Measurements from ENCODE around the gene KAT8.
"Not testable (repeated sequence)": the region's sequence is repeated elsewhere in the genome, so short reads cannot be mapped to it uniquely, and the experiment has no call there.

The KAT8 gene

DNA sequence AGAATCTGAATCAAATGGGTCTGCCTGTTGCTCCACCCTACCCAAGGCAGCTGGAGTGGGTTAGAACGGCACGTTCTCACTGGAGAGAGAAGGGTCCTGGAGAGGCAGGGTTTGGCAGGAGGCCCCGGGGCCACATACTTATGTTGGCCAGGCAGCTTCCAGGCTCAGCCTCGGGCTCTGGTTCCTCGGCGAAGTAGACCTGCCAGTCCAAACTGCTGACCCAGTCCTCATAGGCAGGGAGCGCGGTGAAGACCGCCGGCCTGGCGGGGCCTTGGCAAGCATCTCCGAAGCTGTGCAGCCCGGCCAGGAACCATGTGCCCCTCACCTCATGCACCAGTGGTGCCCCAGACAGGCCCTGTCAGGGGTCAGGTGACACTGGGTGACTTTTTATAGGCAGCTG lies 33.5 kb upstream of the KAT8 start:
- DNase-seq: no peak

- DNase-seq: no peak
Observed at GRCh38 chr16:31084584-31085302, 32.7 kb upstream of the KAT8 start.

DNA sequence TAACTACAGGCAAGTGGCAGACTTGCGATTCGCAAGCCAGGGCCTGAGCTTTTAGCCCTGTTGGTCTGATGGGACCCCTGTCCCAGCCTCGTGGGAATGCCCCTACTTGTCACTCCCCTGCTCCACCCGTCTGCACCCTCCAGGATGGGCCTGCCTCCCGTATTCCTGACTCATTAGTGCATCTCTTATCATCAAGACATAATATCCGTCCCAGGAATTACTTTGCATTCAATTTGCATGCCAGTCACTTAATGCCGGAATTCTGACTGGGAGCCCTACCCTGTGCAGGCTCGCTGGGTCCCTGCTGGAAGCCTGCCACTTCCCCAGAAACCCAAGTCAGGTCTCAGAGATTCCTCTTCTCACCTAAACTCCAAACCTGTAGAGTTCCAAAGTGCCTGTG lies 32.1 kb upstream of the KAT8 start:
- DNase-seq: no peak

DNA sequence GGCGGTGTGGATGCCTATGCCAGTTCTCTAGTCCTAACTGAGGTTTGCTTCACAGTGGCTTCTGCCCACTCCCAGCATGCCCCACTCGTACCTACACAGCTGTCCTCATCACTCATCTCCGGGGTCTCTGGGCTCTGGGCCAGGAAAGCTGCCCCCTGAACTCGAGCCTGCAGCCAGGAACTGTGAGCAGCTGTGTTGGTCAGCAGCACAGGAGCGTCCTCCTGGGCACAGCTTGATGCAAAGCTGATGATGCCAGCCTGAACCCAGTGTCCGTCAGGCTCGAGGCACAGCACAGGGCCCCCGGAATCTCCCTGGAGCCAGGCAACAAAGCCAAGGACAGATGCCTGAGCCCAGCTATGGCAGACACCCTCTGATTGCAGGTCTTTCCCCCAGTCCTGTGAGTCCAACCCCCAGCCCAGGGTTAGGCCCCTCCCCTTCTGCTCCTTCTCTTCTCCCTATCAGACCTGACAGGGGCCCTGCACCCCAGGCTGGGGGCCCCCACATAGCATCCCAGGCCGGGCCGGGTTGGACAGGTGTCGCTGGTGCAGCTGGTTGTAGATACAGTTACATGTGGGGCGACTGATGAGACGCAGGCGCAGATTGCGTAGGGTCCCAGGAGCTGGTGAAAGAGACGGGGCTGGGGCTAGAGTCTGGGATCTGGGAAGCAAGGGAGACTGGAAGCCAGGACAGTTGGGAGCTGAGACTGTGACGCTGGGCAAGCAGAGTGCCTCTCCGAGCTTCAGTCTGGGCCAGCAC lies 31.4 kb upstream of the KAT8 start:
- no peak for DNase-seq

- no peak for DNase-seq
Observed at GRCh38 chr16:31086629-31086906, 30.9 kb upstream of the KAT8 start.

DNA sequence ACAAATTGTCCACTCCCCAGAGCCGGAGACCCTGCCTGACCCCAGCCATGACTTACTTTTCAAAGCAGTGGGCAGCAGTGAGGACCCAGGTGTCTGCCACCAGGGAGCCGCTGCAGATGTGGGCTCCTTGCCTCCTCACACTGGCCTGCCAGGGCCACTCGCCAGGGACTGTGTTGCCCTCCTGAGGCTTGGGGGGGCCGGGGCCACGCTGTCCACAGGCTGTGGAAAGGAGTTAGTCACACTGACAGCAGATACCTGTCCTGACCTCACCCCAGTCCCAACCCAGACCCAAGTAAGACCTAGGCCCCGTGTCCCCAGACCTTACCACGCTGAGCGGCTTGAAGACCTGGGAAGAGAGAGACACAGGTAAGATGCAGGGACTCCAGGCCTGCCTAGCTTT lies 30.0 kb upstream of the KAT8 start:
- DNase-seq: no peak

DNA sequence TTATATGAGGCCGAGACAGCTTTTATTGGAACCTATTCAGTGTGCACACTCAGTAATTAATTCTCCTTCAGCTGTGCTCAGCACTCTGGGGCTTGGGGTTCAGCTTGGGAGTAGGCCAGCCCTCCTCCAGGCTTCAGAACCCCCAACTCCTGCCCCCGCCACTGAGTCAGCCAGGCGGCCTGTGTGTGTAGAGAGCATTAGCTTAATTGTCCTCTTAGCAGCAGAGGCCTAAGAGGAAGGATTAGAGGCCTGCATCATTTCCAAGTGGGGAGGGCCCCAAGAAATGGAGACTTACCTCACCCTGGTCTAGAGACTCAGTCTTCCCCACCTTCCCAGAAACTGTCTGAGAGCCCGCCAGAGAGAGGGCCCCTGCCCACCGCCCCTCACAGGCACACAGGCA lies 29.5 kb upstream of the KAT8 start:
- no peak for DNase-seq

- DNase-seq: no peak
Observed at GRCh38 chr16:31088459-31089183, 28.8 kb upstream of the KAT8 start, which contains the start of gene PRSS53. Gene PRSS53 (minus strand): TSS chr16:31088943. CDS start chr16:31088809, 134 bp downstream.

DNA sequence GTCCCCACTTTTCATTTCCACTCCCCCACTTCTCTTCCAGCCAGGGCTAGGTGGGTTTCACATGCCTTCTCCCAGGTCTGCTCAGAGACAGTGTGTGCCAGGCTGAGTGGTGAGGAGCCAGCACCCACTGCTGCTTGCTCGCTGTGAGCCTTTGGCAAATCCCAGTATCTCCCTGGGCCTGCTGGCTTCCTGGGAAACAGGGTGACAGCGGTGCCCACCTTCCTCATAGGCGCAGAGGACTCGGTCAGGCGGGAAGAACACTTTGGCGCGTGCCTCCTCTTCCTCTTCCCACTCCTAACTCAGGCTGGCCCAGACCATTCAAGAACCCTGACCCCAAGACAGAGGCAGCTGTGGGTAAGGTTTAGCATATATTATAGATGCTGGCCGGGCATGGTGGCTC lies 28.3 kb upstream of the KAT8 start:
- DNase-seq: no peak

DNA sequence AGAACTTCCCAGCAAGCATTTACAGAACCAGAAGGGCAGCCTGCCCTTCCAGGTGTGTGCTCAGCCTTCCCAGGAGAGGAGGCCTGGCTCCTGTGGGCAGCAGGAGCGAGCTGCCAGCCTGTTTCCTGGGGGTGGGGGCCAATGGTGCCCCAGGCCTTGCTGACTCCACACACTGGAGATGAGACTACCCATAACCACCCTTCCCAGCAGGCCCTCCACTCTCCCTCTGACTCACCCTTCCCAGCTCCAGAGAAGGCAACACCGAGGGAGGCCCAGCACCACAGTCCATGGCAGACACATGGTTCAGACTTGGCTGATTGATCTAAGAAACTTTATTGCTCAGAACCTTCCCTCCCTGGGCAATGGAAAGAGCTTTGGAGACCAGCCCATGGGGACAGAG lies 26.9 kb upstream of the KAT8 start:
- DNase-seq: no peak

GRCh38 chr16:31092330-31092729 lies 25.1 kb upstream of the KAT8 start:
- DNase-seq: no peak

GRCh38 chr16:31093132-31093703 lies 24.2 kb upstream of the KAT8 start:
- DNase-seq: no peak

DNA sequence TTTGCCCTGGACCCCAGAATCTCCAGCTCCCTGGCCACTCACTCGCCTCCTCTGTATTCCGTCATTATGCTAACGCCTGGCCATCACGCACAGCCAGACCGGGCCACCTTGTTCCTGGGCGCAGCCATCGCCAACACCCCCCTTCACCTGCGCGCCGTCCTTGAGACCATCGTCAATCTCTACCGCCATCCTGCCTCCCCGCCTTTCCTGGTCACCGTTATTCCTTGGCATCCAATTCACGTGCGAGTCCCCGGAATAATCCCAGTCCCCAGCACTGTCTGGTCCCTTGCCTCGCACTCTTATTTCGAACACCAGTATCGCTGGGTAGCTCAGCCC lies 23.4 kb upstream of the KAT8 start:
- no peak for DNase-seq

GRCh38 chr16:31094424-31095120 lies 22.9 kb upstream of the KAT8 start, which contains the start of gene VKORC1:
Gene VKORC1 (minus strand): TSS chr16:31094797. CDS start chr16:31094729, 68 bp downstream.
- peak; percentile 81 for DNase-seq

GRCh38 chr16:31099860-31100638 lies 17.4 kb upstream of the KAT8 start:
- no peak for DNase-seq

- DNase-seq: not testable (repeated sequence)
Observed at GRCh38 chr16:31100876-31101641, 16.4 kb upstream of the KAT8 start.

DNA sequence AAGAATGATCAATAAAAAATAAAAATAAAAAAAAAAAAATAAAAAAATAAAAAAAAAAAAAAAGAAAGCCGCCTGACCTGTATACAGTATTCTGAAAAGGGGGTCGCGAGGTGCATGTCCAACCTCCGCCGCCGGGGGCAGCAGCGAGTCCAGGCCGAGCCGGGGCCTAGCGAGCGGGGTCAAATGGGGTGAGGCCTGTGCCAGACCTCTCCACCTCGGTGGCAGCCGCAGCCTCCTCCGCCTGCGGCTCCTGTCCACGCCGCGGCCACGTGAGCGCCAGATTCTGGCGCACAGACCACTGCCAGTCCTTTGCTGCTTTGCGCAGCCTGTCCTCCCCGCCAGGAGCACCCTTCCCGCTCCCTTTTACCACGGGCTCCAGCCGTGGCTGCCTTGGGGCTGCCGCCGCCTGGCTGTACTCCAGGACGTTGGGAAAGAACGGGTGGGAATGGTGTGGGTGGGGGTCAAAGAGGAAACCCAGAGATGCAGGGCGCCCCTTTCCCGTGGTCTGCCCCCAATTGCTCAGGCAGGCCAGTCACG lies 11.7 kb upstream of the KAT8 start:
- DNase-seq: peak; percentile 68

GRCh38 chr16:31106509-31107464 lies 10.7 kb upstream of the KAT8 start:
- DNase-seq: no peak

DNA sequence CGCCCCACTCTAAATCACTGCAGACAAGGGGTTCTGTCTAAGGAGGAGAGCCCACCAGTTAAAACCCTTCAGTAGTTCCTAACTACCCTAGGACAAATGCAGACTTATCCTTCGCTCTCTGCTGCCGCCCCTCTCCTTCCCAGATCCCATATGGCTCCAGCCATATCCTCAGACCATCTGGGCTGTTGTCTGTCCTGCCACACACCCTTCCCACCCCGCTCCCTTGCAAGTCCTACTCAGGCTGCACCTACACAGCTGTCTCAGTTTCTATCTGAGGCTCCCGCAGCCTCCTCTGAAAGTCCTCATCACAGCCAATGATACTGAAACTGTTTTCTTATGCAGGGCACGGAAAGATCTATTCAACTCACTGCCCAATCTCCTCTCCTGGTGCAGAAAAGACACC lies 10.0 kb upstream of the KAT8 start:
- DNase-seq: no peak
